Chondrocyte (in vitro differentiated cells): ENCODE data around the gene ZNF598. TPM values are rescaled to one million over a fixed set of nuclear protein-coding genes. Genes with fewer than 3 reads are reported as not detected.
"Not testable (repeated sequence)": the region's sequence is repeated elsewhere in the genome, so short reads cannot be mapped to it uniquely, and the experiment has no call there.

Experiments used
- DNase-seq: peaks from one replicate; pipeline ENCODE4 v3.0.0; 2021; ENCODE audit warnings: mixed read lengths, low spot score
- H3K27ac Mint-ChIP-seq: one replicate; pipeline ENCODE4 v1.8.0; 2021; ENCODE audit warnings: mild to moderate bottlenecking, moderate library complexity, mixed read lengths; ENCODE audit not compliant: unreplicated experiment
- H3K27me3 Mint-ChIP-seq: 2 replicates; pipeline ENCODE4 v1.8.0; 2021; ENCODE audit warnings: low read depth, mixed read lengths
- H3K36me3 Mint-ChIP-seq: 2 replicates; pipeline ENCODE4 v1.8.0; 2021; ENCODE audit warnings: low read depth, mixed read lengths
- H3K4me1 Mint-ChIP-seq: 2 replicates; pipeline ENCODE4 v1.8.0; 2021; ENCODE audit warnings: low read depth, mild to moderate bottlenecking, mixed read lengths
- H3K4me3 Mint-ChIP-seq: one replicate; pipeline ENCODE4 v1.8.0; 2021; ENCODE audit warnings: mild to moderate bottlenecking, moderate library complexity, mixed read lengths; ENCODE audit not compliant: unreplicated experiment
- H3K9me3 Mint-ChIP-seq: 2 replicates; pipeline ENCODE4 v1.8.0; 2021; ENCODE audit warnings: low read depth, mixed read lengths
- CTCF ChIP-seq: fragments of 200-600 bp; sonication (generic); IDR thresholded peaks from 2 replicates; pipeline ENCODE4 v1.5.0; 2021; ENCODE audit warnings: antibody characterized with exemption, mild to moderate bottlenecking, moderate library complexity
- total RNA-seq: library from RNA; stranded (reverse); gene quantifications from 3 replicates; pipeline ENCODE4 v1.2.1, GENCODE V29; 2021

The ZNF598 gene
- total RNA-seq, 1 donor from 2014 or later, result 41.7 TPM

GRCh38 chr16:2037115-2037514 lies 27.5 kb upstream of the ZNF598 start:
- TF ChIP-seq CTCF, result no peak
- Mint-ChIP-seq H3K4me1 (peaks cover 82% of the 10 kb centered on the region), H3K36me3 (peaks cover 3% of the 10 kb centered on the region), H3K27me3 (no peaks in the 10 kb centered on the region), H3K4me3 (no peak overlapping the region), H3K27ac (peak overlapping the region; percentile 8), H3K9me3 (no peaks in the 10 kb centered on the region)
- peak; percentile 88 for DNase-seq

DNA sequence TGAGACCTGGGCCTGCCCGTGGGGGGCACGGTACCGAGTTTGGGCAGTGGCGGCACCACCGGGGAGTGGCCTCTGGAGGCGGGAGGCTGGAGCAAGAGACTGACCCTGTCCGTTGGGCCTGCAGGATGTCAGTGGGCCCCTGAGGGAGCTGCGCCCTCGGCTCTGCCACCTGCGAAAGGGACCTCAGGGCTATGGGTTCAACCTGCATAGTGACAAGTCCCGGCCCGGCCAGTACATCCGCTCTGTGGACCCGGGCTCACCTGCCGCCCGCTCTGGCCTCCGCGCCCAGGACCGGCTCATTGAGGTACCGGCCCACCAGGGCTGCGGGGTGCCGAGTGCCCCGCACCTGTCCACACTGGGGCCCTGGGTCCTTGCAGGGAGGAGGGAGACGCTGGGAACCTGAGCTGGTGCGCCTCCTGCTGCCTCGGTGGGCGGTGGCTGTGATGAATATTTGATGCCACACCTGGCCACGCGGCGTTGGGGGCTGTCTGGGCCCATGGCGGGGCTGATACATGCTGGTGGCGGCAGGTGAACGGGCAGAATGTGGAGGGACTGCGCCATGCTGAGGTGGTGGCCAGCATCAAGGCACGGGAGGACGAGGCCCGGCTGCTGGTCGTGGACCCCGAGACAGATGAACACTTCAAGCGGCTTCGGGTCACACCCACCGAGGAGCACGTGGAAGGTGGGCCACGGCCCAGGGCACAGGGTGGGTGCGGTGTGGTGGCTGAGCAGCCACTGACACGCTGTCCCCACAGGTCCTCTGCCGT lies 26.8 kb upstream of the ZNF598 start:
- H3K27ac Mint-ChIP-seq, result peak overlapping the region; percentile 83

DNA sequence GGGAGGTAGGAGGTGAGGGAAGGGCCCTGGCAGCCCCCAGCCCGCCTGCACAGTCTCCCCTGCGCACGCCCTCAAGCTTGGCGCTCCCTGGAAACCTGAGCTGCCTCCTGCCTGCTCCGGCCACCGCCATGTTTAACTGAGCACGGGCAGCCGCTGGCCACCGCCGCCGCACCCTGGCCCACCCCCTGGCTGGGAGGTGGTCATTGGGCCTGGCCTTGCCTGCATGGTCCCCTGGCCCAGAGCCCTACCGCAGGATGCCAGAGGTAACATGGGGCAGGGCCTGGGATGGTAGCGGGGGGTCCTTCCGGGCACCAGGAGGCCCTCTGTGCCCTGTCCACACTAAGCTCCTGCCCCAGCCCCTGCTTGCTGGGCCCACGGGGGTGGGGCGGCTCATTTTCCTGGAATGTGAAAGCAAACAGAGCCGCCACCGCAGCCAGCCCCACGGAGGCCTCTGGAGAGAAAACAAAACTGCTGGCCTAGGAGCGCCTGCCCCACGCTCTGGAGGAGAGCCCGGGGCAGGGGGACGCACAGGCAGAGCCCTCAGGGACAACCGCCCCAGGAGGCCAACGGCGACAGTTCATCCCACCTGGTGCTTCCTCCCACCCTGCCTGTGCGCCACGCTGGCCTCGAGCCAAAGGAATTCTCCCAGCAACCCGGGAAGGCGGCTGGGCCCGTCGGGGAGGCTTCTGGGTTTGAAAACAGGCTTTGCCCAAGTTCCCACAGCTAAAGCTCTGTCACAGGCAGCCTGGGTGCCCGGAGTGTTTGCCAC lies 26.0 kb upstream of the ZNF598 start:
- Mint-ChIP-seq H3K27ac (peak overlapping the region; percentile 83), H3K9me3 (no peaks in the 10 kb centered on the region), H3K27me3 (no peaks in the 10 kb centered on the region), H3K36me3 (peaks cover 3% of the 10 kb centered on the region), H3K4me1 (peaks cover 75% of the 10 kb centered on the region), H3K4me3 (no peak overlapping the region)
- peak; percentile 97 for DNase-seq
- TF ChIP-seq CTCF, result no peak

More for the DNA sequence above, 26.8 kb upstream of the ZNF598 start:
- Mint-ChIP-seq H3K9me3 (no peaks in the 10 kb centered on the region), H3K27me3 (no peaks in the 10 kb centered on the region), H3K36me3 (peaks cover 3% of the 10 kb centered on the region), H3K4me3 (no peak overlapping the region), H3K4me1 (peaks cover 79% of the 10 kb centered on the region)
- no peak for TF ChIP-seq CTCF
- peak; percentile 89 for DNase-seq

GRCh38 chr16:2034696-2035430 lies 25.2 kb upstream of the ZNF598 start:
- Mint-ChIP-seq H3K36me3 (peaks cover 3% of the 10 kb centered on the region), H3K27me3 (no peaks in the 10 kb centered on the region), H3K27ac (peak overlapping the region; percentile 78), H3K4me3 (peak overlapping the region; percentile 40), H3K4me1 (peaks cover 69% of the 10 kb centered on the region), H3K9me3 (no peaks in the 10 kb centered on the region)
- no peak for TF ChIP-seq CTCF
- no peak for DNase-seq

DNA sequence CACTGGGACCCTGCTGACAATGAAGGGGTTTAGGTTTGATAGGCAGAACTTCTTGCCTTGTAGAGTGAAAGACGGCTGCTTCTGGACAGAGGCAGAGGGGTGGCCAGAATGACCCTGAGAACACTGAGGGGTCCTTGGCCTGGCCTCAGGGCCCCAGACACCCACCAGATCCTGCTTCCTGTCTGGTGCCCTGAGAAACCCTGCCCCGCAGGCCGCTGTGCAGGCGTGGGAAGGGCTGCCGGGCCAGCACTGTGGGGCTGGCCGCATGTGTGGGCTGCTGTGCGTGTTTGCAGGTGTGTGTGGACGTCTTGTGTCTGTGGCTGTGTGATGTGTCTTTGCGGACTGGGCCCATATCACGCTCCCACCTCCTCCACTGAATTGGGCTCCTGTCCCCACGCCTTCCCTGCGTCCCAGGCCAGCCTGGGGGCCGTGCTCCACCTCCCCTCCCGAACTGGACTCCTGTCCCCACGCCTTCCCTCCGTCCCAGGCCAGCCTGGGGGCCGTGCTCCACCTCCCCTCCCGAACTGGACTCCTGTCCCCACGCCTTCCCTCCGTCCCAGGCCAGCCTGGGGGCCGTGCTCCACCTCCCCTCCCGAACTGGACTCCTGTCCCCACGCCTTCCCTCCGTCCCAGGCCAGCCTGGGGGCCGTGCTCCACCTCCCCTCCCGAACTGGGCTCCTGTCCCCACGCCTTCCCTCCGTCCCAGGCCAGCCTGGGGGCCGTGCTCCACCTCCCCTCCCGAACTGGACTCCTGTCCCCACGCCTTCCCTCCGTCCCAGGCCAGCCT lies 24.5 kb upstream of the ZNF598 start:
- Mint-ChIP-seq H3K27ac (peak overlapping the region; percentile 88), H3K4me1 (peaks cover 61% of the 10 kb centered on the region), H3K4me3 (peak overlapping the region; percentile 65)
- not testable (repeated sequence) for H3K9me3 Mint-ChIP-seq, H3K36me3 Mint-ChIP-seq, H3K27me3 Mint-ChIP-seq, DNase-seq
